ENCODE results near the gene IL1R1. TPM values are rescaled to one million over a fixed set of nuclear protein-coding genes. Genes with fewer than 3 reads are reported as not detected.

The IL1R1 gene
- total and polyA plus RNA-seq, 4 donors = 14.0 to 49.3 (median 29.5) TPM

- TF ChIP-seq MAX (IDR thresholded peaks at IDR 0.05) = no peak
Observed at GRCh38 chr2:102143450-102143985, 972 bp downstream of the IL1R1 start (continued).

- Histone ChIP-seq H3K27ac (ENCODE audit: low read depth in 1 of 2, low read length in 2 of 2) (peak overlapping the region; percentile 60 to 89), H3K9ac (ENCODE audit: low read depth in 1 of 2, low read length in 2 of 2) (no peak overlapping the region), H3K27me3 (ENCODE audit: control insufficient read depth in 4 of 4, insufficient read depth in 4 of 4, low read length in 3 of 4) (no peaks in the 10 kb centered on the region), H3K9me3 (ENCODE audit: control insufficient read depth in 4 of 4, low read length in 3 of 4) (peaks cover 7 to 37% (median 17%) of the 10 kb centered on the region in 4 donors), H3K36me3 (ENCODE audit: control insufficient read depth in 4 of 4, insufficient read depth in 3 of 4, low read depth in 1 of 4, low read length in 3 of 4) (peaks cover 1 to 25% (median 24%) of the 10 kb centered on the region in 4 donors), H3K4me3 (ENCODE audit: low read depth in 1 of 3, low read length in 3 of 3) (peak overlapping the region; percentile 54 to 87 (median 72)), H3K4me1 (ENCODE audit: control insufficient read depth in 4 of 4, insufficient read depth in 4 of 4, low read length in 3 of 4) (peaks cover 3 to 24% (median 9%) of the 10 kb centered on the region in 4 donors)
- DNase-seq (ENCODE audit: low spot score) = no peak
- 46% methylated on average over 4 of the region's 4 CpGs for WGBS
- TF ChIP-seq RAD21 (IDR thresholded peaks at IDR 0.05) = peak in 1 of 2 donors; percentile 2
- TF ChIP-seq GABPA (IDR thresholded peaks at IDR 0.05 in 1 of 2, conservative IDR thresholded peaks at IDR 0.05 in 1 of 2) = no peak
- TF ChIP-seq SP1 (IDR thresholded peaks at IDR 0.05) = no peak
Observed at GRCh38 chr2:102144128-102144527, 1.6 kb downstream of the IL1R1 start.

GRCh38 chr2:102145107-102145506, 2.6 kb downstream of the IL1R1 start:
- Histone ChIP-seq H3K4me1 (ENCODE audit: control insufficient read depth in 4 of 4, insufficient read depth in 4 of 4, low read length in 3 of 4) (peaks cover 3 to 32% (median 9%) of the 10 kb centered on the region in 4 donors), H3K9ac (ENCODE audit: low read depth in 1 of 2, low read length in 2 of 2) (no peak overlapping the region), H3K4me3 (ENCODE audit: low read depth in 1 of 3, low read length in 3 of 3) (peak overlapping the region in 2 of 3 donors; percentile 24 to 37), H3K27me3 (ENCODE audit: control insufficient read depth in 4 of 4, insufficient read depth in 4 of 4, low read length in 3 of 4) (no peaks in the 10 kb centered on the region), H3K9me3 (ENCODE audit: control insufficient read depth in 4 of 4, low read length in 3 of 4) (peaks cover 7 to 37% (median 17%) of the 10 kb centered on the region in 4 donors), H3K36me3 (ENCODE audit: control insufficient read depth in 4 of 4, insufficient read depth in 3 of 4, low read depth in 1 of 4, low read length in 3 of 4) (peaks cover 1 to 25% (median 24%) of the 10 kb centered on the region in 4 donors), H3K27ac (ENCODE audit: low read depth in 1 of 2, low read length in 2 of 2) (no peak overlapping the region)
- no peak for TF ChIP-seq RXRA (IDR thresholded peaks at IDR 0.05)
- DNase-seq (ENCODE audit: low spot score) = no peak
- WGBS = 87% methylated on average over 4 of the region's 4 CpGs

GRCh38 chr2:102145934-102146333, 3.4 kb downstream of the IL1R1 start:
- H3K36me3 ChIP-seq (ENCODE audit: control insufficient read depth in 4 of 4, insufficient read depth in 3 of 4, low read depth in 1 of 4, low read length in 3 of 4) = peaks cover 1 to 28% (median 24%) of the 10 kb centered on the region in 4 donors
- H3K4me3 ChIP-seq (ENCODE audit: low read depth in 1 of 3, low read length in 3 of 3) = no peak overlapping the region
- 93% methylated on average over 4 of the region's 4 CpGs for WGBS
- H3K9me3 ChIP-seq (ENCODE audit: control insufficient read depth in 4 of 4, low read length in 3 of 4) = peaks cover 7 to 37% (median 17%) of the 10 kb centered on the region in 4 donors
- no peak for DNase-seq (ENCODE audit: low spot score)
- no peak for TF ChIP-seq REST (IDR thresholded peaks at IDR 0.05)
- no peak for TF ChIP-seq MAX (IDR thresholded peaks at IDR 0.05)
- no peak for TF ChIP-seq JUND (IDR thresholded peaks at IDR 0.05)
- TF ChIP-seq FOXA2 (IDR thresholded peaks at IDR 0.05) = no peak
- TF ChIP-seq EGR1 (IDR thresholded peaks at IDR 0.05; ENCODE audit: low read depth in 2 of 2) = no peak
- no peak for TF ChIP-seq CTCF (IDR thresholded peaks at IDR 0.05; ENCODE audit: low read depth, low read length, missing input control)
- no peak for TF ChIP-seq TAF1 (conservative IDR thresholded peaks at IDR 0.05)
- TF ChIP-seq GABPA (IDR thresholded peaks at IDR 0.05 in 1 of 2, conservative IDR thresholded peaks at IDR 0.05 in 1 of 2) = no peak
- no peak for TF ChIP-seq RAD21 (IDR thresholded peaks at IDR 0.05)
- no peak for TF ChIP-seq FOXA1 (IDR thresholded peaks at IDR 0.05)
- no peak for TF ChIP-seq YY1 (IDR thresholded peaks at IDR 0.05)
- TF ChIP-seq NR2F2 (IDR thresholded peaks at IDR 0.05) = no peak
- no peak for TF ChIP-seq ZBTB33 (IDR thresholded peaks at IDR 0.05)
- no peak for TF ChIP-seq RXRA (IDR thresholded peaks at IDR 0.05)
- no peak for TF ChIP-seq SP1 (IDR thresholded peaks at IDR 0.05)
- H3K27ac ChIP-seq (ENCODE audit: low read depth in 1 of 2, low read length in 2 of 2) = no peak overlapping the region
- H3K27me3 ChIP-seq (ENCODE audit: control insufficient read depth in 4 of 4, insufficient read depth in 4 of 4, low read length in 3 of 4) = no peaks in the 10 kb centered on the region
- H3K4me1 ChIP-seq (ENCODE audit: control insufficient read depth in 4 of 4, insufficient read depth in 4 of 4, low read length in 3 of 4) = peaks cover 3 to 27% (median 9%) of the 10 kb centered on the region in 4 donors
- H3K9ac ChIP-seq (ENCODE audit: low read depth in 1 of 2, low read length in 2 of 2) = no peak overlapping the region
